Putamen (tissue), 1 donor: ENCODE results near the gene ZNF74.

Source experiments
- DNase-seq: peaks from one replicate; pipeline ENCODE4 v3.0.0-alpha.2; 2016; ENCODE audit warnings: low spot score

ZNF74 gene

DNA sequence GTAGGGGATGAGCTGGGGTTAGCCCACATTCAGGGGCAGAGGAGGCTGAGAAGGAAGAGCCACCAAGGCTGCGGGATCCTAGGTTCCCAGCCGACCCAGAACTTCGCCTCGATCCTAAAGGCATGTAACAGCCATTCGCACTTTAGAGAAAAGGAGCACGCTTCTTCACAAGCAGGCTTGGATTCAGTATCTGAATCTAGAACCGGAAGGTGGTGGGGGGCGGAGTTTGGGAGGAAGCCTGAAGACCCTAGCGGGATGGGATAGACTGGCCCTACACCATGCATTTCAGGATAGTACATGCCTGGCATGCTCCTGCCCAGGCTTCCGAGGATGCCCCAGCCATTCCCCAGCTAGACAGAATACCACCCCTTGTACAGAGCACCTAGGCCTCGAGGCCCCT is 39.2 kb downstream of the ZNF74 start:
- no peak for DNase-seq

GRCh38 chr22:20433686-20434241 is 39.8 kb downstream of the ZNF74 start:
- no peak for DNase-seq

DNA sequence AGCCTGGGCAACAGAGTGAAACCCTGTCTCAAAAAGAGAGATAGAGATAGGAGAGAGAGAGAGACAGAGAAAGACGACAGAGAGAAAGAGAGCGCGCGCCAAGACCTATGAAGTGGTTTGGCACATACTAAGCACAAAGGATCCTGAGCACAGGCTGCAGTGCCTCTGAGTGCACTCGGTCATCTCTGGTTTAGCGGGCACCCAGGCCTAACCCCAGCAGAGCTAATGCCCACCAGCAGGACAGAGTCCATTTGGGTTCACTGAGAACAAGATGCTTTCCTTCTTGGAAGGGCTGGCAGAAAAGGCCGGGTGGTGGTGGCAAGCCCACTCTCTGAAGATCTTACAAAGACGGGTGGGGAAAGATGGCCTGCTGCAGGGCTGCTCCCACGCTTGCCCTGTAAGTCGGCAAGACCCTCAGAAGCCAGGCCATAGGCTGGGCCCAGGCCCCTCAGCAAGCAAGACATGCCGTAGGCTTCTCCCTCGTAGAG is 40.4 kb downstream of the ZNF74 start:
- no peak for DNase-seq

DNA sequence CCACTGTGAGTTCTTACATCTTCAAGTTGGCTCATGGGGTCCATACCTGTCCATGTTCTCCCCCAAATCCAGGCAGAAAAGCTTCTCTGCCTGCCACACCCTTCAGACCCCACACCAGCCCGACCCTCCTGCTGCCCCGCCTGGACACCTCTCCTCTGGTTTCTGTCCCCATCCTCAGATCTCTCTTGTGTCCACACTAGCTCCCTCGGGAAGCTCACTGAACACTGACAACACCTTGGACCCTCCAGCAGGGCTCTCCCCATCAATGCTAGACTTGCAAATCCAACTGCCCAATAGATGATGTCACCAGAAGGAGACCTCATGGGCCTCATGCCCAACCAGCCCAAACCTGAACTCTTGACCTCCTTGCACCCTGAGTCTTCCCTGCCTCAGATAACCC is 40.8 kb downstream of the ZNF74 start:
- DNase-seq = no peak

GRCh38 chr22:20435436-20436306 is 41.7 kb downstream of the ZNF74 start:
- no peak for DNase-seq

DNA sequence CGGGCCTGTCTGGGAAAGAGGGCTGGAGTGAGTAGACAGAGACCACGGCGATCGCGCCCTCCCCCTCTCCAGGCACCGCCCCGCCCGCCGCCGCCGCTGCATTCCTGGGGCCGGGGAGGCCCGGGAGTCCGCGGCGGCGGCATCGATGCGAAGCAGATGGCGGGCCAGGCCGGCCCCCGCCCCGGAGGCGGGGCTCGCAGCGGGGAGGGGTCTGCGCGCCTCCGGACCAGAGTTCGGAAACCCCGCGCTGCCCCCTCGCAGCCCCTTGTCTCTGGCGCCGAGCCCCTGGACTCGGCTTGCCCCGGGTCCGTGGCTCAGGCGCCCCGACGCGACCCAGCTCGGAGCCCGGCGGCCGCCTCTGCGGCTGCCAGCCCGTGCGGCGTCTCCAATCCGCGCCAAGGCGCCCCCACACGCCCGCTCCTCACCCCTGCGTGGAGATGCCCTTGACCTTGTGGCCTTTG is 42.4 kb downstream of the ZNF74 start:
- DNase-seq = no peak

DNA sequence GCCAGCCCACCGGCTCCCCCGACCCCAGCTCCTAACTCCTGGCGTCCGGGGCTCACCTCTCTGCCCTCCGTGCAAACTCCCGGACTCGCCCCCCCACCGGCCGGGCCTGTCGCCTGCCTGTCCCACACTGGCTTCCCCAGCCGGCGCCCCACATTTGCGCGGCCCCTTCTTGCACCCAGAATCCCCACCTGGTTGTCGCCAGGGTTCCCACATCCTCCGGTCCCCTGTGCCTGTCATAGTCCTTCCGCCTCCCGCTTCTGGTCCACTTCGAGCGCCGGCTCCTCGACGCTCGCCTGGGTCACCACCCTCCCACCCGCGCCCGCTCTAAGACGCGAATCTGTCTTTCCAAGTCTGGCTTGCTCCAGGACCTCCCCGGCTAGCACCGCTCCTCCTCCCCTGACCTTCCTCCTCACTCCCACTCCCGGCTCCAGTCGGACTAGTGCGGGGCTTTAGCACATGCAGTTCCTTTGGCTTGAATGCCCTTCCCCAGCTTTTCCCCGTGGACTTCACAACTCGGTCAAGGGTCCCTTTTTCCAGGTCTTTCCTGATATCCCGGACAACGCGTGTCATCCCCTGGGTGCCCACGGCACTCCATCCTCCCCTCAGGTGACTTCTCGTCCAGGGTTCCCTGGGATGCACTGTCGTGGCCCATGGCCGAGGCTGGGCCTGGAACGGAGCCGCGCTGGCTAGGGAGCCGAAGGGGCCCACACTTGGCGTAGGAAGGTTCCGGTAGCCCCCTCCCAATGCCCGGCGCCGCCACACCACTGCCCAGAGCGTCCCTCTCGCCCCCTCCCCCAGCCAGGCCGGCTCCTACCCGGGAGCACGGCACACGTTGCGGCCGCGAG is 43.0 kb downstream of the ZNF74 start:
- no peak for DNase-seq

- DNase-seq = no peak
These were observed 43.9 kb downstream of the ZNF74 start, which contains the start of gene SCARF2 for GRCh38 chr22:20437613-20438426. Gene SCARF2, minus strand, starts transcription at chr22:20437825. Its CDS starts 71 bp downstream, at chr22:20437754.

DNA sequence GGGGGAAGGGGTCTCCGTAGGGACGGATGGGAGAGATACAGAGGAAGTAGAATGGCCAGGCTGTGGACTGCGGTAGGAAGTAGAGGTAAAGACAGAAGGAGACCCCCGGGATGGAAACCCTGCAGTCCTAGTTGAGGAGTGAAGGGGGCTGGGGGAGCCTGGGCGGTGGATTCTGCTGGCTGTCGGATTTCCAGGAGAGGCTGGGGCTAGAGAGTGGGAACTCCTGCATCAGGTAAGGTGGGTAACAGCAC is 44.4 kb downstream of the ZNF74 start:
- DNase-seq = no peak

- DNase-seq = no peak
These were observed 44.9 kb downstream of the ZNF74 start for GRCh38 chr22:20438678-20439492.

- DNase-seq = no peak
These were observed 45.6 kb downstream of the ZNF74 start for GRCh38 chr22:20439556-20439927.

DNA sequence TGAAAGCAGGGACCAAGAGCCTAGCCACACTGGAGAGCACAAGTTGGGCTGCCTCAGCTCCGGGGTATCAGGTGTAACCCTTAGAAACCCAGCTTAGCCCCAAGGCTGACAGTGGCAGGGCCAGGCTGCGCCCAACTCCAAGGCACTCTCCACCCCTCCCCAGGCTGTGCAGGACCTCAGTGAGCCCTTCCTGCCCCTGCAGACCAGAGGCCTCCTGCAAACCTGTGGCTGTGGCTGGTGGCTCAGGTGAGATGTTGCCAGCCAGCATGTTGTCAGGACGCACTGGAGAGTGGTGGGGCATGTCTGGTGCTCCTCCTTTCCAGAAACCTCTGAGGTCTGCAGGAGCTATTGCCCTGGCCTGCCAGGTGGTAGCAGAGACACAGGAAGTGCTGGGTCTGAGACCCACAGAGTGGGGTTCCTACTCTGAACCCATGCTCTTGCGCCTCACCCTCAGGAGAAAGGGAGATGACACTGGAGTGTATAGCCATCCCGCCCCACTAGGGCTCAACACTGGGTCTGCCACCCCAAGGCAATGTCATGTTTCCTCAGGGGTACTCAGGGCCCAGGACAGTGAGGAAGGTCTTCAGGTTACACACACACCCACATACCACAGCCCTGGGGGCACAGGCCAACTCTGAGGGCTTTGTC is 46.1 kb downstream of the ZNF74 start:
- DNase-seq = no peak

DNA sequence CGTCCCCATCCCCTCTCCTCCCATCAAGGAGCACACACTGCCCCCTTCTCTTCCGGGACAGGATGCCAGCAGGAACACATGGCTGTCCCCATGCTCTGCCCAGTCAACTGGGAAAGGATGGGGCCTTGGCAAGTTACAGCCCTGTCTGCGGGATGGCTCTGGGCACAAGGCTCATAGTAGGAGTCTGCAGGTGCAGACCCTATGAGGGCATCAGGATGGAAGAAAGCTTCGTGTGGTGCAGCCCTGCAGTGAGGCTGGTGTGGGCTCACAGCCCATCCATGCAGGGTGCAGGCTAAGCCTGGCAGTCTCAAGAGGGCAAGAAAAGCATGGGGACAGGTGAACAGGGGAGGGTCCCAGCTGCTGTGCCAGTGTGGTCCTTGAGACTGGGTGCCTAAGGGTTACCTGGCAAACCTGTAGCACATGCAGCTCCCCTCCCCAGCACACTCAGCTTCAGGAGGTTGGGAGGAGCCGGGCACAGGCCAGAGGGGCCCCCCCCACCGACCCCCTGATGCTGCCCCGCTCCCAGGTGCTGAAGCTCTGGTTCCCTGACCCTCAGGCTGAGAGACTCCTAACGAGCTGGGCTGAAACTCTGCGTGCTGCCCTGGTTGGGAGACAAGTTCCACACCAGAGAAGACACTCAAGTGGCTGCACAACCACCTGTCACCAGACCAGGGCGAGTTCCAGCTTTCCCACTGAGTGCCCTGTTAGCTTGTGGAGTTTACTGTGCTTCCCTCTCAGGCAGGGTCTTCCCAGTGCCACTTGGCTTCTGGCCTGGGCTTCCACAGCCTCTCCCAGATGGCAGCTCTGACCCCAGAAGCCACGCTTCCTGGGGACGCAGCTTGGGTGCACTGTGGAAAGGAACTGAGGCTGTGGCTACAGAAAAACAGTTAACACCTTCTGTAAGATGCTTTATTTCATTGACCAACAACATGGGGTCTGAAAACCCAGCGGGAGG is 47.0 kb downstream of the ZNF74 start:
- DNase-seq = no peak

DNA sequence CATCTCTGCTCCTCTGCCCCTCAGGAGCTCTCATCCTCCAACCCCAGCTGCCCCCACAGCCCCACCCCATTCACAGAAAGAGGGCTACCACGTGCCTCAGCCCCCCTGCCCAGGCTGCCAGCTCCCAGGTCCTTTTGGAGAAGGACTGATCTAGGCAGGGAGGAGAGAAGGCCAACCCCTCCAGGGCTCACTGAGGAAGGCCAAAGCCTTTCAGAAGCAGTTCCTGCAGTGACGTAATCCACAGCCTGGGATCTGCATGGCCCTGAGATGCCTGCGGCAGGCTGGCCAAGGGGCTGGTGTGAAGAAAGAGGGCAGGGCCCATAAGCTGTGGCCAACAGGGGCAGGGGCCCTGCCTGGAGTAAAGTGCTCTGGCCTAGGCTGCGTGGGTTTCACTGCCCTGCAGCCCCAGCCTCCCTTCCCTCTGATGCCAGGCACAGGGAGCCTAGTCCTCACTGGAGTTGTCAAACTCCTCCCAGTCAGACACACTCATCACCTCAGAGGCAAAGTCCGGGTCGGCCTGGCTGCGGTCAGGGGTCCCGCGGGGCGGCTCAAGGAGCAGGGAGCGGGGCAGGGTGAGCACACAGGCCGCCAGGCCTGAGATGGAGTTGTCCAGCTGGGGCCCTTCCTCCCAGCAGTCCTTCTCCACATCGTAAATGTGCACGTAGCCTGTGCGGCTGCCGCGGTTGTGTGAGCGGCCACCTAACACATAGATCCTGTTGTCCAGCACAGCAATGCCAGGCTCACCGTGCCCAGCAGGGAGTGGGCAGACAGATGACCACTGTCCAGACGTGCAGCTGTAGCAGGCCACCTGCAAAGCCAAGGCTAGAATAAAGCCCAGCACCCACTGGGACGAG is 47.9 kb downstream of the ZNF74 start:
- no peak for DNase-seq

DNA sequence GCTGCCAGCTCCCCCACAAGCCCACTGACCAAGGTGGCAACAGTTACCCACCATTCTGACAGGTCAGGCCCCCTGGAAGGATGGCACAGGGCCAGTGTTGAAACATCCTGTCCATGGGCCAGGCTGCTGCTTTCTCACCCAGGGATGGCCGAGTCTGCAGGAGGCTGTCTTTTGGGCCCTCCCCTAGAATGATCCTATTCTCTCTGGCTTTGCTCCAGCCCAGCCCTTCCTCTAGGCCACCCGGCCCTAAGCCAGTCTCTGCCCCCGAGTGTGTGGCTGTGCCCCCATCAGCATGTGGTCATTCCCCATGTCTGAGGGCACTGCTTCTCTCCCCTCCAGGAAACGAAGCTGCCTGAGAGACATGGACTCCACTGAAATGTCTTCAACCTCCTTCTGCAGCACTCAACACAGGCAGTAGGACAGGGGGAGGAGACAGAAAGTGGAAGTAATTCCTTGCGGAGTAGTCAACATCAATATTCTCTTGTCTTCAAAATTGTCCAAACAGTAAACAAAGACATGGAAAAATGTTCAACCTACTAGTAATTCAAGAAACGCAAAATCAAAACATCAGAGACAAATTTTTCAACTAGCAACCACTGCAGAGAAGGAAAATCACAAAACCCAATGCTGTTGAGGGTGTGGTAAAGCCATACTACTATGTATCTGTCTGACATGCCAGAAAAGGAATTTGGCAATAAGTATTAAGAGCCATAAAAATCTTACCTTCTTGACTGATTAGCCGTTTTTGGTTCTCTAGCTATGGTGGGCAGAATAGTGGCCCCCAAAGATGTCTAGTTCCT is 48.7 kb downstream of the ZNF74 start:
- DNase-seq = no peak

DNA sequence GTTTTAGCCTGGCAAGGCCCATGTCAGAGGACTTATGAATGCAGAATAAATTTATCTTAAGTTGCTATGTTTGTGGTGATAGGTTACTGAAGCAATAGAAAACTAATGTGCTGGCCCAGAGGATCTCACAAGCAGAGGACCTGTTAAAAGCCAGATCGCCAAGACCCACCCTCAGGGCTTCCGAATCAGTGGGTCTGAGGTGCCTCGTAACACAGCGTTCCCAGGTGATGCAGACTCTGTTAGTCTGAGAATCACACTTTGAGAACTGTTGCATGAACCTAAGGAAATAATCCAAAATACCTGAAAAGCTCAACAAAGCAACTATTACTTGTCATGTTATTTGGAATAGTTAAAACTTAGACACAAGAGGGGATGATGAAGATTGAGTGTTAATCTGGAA is 50.4 kb downstream of the ZNF74 start:
- DNase-seq = no peak

DNA sequence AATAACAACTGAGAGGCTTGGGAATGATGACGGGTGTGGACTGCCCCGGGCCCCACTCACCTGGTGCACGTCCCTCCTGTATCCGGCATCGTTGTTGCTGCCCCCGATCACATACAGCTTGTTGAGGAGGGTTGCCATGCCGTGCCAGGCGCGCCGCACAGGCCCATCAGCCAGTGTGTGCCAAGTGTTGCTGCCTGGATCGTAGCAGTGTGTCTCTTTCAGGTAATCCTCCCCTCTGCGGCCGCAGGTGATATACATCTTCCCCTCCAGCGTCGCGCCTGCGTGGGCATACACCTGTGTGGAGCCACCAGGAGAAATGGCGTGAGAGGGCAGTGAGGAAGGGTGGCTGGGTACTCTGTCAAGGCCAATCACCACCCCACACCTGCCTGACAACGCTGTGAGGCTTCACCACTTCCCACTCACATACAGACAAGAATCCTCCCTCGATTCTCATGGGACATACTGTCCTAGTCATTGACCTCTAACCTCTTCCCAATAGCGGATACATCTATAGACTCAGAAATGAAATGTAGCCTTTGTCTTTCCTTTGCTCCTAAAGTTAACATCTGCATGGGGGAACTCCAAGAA is 52.5 kb downstream of the ZNF74 start:
- DNase-seq = no peak
